PC-9 (cell line): ENCODE results near the gene GPER1.
"Not testable (repeated sequence)": the region's sequence is repeated elsewhere in the genome, so short reads cannot be mapped to it uniquely, and the experiment has no call there.

Experiments used
- EZH2 ChIP-seq: fragments of 200-600 bp; sonication (generic); IDR thresholded peaks from 2 replicates; pipeline ENCODE4 v1.8.0; 2017; ENCODE audit warnings: antibody characterized with exemption, low read depth
- TF ChIP-seq, protein P1 (sequence below): fragments of 200-600 bp; sonication (generic); conservative IDR thresholded peaks from 2 replicates; pipeline ENCODE4 v1.6.1; 2017; ENCODE audit warnings: mixed run types, antibody characterized with exemption, mild to moderate bottlenecking, moderate library complexity

DNA sequence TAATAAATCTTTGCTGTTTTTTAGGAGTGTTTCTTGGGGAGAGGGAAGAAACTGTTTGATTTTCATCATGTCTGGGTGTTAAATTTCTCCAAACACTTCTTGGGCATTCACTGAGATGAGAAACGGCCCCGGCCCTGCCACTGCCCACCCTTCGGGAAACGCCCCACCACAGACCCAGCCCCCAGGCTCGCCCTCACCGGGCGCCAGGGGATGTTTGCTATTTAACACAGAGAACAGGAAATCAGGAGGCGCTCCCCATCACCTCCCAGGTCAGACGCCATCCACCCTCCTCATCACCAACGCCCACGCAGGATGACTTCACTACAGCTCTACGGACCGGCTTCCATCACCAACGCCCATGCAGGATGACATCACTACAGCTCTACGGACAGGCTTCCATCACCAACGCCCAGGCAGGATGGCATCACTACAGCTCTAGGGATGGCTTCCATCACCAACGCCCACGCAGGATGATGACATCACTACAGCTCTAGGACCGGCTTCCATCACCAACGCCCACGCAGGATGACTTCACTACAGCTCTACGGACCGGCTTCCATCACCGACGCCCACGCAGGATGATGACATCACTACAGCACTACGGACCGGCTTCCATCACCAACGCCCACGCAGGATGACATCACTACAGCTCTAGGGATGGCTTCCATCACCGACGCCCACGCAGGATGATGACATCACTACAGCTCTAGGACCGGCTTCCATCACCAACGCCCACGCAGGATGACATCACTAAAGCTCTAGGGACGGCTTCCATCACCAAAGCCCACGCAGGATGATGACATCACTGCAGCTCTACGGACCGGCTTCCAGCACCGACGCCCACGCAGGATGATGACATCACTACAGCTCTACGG, 27.5 kb downstream of the GPER1 start:
- TF ChIP-seq, protein P1, sequence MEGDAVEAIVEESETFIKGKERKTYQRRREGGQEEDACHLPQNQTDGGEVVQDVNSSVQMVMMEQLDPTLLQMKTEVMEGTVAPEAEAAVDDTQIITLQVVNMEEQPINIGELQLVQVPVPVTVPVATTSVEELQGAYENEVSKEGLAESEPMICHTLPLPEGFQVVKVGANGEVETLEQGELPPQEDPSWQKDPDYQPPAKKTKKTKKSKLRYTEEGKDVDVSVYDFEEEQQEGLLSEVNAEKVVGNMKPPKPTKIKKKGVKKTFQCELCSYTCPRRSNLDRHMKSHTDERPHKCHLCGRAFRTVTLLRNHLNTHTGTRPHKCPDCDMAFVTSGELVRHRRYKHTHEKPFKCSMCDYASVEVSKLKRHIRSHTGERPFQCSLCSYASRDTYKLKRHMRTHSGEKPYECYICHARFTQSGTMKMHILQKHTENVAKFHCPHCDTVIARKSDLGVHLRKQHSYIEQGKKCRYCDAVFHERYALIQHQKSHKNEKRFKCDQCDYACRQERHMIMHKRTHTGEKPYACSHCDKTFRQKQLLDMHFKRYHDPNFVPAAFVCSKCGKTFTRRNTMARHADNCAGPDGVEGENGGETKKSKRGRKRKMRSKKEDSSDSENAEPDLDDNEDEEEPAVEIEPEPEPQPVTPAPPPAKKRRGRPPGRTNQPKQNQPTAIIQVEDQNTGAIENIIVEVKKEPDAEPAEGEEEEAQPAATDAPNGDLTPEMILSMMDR = not testable (repeated sequence)
- TF ChIP-seq EZH2 = not testable (repeated sequence)
